Stromal cell of bone marrow (primary cell): ENCODE results near the gene ADCY4.
"Not testable (repeated sequence)": the region's sequence is repeated elsewhere in the genome, so short reads cannot be mapped to it uniquely, and the experiment has no call there.

Experiments used
- DNase-seq: peaks from one replicate; pipeline ENCODE4 v3.0.0-alpha.2; 2012; ENCODE audit warnings: low read depth

ADCY4 gene

DNA sequence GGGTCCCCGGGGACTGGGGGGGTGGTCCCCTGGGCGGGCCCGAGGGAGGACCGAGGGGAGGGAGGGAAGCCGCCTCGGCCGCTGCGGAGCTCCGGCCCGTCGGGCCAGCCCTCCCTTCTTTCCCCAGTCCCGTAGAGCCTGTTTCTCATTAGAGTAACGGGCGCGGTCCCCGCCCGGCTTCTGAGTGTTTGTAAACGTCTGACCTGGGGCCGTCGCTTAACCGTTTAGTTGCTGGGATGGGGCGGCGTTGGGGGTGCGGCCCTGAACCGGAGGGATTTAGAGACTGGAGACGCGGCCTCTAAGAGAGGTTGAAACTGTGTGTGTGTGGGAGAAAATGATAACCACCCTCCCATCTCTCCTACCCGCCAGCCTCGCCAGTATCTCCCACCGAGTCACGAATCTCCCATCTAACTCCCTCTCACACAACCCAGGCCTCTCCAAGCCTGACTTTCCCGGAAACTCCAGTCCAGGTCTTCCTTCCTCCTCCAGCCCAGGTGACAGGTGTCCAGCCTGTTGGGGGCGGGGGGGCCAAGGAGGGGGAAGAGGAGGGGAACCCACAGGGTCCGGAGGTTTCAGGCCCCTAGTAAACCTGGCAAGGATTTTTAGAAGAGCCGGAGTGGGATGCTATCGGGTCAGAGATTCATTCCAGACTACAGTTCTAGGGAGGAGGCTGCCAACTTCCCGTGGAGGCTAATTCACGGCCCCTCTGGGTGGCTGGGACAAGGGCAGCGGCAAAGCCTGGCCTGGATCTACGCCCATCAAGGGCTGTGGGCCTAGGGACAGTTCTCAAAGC is 32.0 kb upstream of the ADCY4 start:
- DNase-seq, result peak; percentile 93

DNA sequence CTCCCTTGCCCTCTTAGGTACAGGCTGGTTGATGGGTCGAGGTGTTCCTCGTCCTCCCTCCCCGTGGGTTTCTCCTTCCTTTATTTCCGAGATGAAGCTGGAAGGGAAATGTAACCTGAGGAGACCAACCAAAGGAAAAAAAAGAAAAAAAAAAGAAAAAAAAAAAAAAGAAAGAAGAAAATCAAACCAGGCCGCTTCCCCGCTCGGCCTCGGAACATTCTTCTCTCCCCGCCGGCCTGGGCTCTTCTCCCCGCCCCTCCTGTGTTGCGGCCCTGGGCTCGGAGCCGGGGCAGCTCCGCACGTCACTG is 31.5 kb upstream of the ADCY4 start:
- DNase-seq, result no peak

- peak; percentile 92 for DNase-seq
These were observed 30.9 kb upstream of the ADCY4 start for GRCh38 chr14:24365600-24366412.

DNA sequence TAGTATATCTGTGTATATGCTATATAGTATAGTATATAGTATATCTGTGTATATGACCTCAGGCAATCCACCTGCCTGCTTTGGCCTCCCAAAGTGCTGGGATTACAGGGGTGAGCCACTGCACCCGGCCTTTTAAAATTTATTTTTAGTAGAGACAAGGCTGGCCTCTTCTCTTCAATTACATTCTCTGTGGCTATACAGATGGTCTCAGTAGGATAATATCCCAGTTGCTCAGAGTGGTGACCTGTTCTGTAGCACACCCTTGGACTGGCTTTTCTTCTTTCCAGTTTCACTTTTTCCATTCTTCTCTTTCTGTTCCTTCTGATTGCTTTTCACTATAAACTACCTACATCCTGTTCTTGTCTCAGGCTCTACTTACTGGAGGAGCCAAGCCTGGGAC is 30.0 kb upstream of the ADCY4 start:
- no peak for DNase-seq

DNA sequence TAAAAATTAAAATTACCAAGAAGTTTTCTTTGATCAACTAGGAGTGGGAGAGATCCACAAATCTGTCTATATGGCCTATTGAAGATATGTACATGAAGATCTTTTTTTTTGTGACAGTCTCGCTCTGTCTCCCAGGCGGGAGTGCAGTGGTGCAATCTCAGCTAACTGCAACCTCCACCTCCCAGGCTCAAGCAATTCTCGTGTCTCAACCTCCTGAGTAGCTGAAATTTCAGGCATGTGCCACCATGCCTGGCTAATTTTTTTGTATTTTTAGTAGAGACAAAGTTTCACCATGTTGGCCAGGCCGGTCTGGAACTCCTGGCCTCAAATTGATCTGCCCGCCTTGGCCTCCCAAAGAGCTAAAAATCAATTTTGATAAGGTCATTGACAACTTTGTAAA is 28.5 kb upstream of the ADCY4 start:
- DNase-seq, result no peak

- peak; percentile 69 for DNase-seq
These were observed 27.5 kb upstream of the ADCY4 start for GRCh38 chr14:24362241-24362960.

DNA sequence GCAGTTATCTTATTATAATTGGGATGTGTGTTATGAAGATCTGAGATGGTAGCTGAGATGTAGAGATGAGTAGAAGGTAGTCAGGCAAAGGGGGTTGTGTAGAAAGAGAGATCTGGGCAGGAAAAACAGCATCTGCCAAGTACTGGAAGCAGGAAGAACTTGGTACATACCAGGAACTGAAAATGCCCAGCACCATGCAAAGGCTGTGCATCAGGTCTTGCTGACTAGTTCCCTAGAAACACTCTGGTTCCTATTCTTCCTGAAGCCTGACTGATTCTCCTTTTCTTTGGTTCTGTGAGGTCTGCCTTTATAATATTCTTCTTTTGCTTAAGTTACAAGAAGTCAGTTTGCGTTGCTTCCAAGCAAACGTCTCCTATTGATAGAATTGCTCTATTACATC is 26.5 kb upstream of the ADCY4 start:
- no peak for DNase-seq

GRCh38 chr14:24360281-24360680 is 25.4 kb upstream of the ADCY4 start:
- no peak for DNase-seq

- no peak for DNase-seq
These were observed 21.3 kb upstream of the ADCY4 start for GRCh38 chr14:24356208-24356607.

DNA sequence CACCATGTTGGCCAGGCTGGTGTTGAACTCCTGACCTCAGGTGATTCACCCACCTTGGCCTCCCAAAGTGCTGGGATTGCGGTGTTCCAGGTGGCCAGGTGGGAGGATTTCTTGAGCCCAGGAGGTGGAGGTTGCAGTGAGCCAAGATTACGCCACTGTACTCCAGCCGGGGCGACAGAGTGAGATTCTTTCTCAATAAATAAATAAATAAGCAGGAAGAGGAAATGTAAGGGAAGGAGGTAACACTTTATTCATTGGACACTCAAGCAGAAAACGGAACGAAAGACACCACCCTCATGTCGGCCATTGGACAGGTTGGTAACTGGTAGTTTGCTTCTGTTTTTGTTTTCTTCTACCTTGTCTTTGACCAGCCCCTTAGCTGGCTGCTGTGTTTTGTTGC is 20.1 kb upstream of the ADCY4 start:
- no peak for DNase-seq

DNA sequence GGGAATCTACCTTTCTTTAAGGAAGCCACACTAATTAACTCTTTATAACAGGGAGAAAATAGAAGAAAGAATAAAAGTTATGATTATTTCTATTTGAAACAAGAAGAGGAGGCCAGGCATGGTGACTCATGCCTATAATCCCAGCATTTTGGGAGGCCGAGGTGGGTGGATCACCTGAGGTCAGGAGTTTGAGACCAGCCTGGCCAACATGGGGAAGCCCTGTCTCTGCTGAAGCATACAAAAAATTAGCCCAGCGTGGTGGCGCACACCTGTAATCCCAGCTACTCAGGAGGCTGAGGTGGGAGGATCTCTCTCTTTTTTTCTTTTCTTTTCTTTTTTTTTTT is 19.6 kb upstream of the ADCY4 start:
- DNase-seq, result not testable (repeated sequence)

DNA sequence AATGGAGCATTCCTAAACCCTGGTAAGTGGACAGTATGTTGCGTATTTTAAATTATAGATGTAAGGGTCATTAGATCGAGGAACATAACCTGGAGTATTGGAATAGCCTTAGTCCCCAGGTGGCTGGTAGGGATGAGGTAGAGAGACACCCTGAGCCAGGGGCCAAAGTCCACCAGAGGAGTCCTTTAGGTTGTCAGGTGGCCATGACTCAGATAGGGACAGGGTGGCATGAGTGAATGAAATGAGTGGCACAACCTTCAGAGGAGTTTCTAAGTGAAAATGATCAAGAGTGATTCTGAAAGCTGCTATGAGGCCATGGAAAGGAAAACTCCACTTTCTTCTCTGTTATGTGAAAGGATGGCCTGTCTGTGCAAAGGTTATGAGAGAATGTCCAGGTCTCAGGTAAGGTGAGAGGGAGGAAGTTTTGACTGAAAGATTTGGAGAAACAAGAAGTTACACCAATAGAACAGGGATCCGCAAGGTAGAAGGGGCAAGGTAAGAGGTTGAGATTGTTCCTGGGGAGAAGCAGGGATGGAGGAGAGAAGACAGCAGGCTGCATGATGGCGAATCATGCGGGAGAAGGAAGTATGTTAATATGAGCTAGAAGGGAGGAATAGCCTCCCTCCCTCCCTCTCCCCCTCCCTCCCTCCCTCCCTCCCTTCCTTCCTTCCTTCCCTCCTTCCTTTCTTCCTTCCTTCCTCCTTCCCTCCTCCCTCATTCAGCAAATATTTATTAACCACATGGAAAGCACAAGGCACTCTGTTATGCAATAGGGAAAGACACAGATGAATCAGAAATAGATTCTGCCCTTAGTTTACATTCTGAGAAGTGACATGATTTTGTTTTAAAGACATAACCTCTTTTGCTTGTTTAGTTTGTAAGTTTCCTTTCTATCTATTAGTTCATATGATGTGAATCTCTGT is 18.9 kb upstream of the ADCY4 start:
- DNase-seq, result peak; percentile 63

- peak; percentile 86 for DNase-seq
These were observed 16.6 kb upstream of the ADCY4 start for GRCh38 chr14:24351517-24351916.

GRCh38 chr14:24349742-24350141 is 14.9 kb upstream of the ADCY4 start:
- DNase-seq, result no peak

- DNase-seq, result no peak
These were observed 13.3 kb upstream of the ADCY4 start for GRCh38 chr14:24348186-24348585.

- DNase-seq, result no peak
These were observed 12.3 kb upstream of the ADCY4 start for GRCh38 chr14:24347134-24347533.

DNA sequence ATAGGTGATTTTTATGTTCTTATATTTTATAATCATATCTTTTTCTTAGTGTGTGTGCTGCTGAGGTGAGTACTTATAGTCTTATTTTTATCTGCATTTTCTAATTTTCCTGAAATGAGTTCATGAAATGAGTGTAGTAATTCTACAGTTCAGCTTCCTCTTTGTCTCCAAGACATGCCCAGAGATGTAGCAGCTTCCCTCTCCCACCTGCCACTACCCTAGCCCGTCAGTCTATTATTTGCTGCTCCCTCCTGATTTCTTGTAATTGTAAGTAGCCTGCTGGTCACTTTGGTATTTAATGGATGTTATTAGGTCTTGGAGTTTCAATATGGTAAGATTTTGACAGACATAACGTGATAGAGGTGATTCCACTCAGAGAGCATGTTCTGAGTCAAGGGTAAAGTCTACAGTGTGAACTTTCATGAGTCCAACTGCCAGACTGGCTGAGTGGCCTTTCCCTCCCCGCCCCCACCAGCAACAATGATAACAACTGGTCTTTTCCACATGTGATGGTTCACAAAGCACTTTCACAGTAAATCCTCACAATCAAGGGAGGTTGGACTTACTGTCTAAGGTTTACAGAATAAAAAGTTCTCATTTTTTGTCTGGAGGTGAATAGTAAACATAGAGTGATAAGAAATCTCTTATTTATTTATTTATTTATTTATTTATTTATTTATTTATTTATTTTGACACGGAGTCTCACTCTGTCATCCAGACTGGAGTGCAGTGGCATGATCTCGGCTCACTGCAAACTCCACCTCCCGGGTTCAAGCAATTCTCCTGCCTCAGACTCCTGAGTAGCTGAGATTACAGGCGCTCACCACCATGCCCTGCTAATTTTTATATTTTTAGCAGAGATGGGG is 9.2 kb upstream of the ADCY4 start:
- no peak for DNase-seq

DNA sequence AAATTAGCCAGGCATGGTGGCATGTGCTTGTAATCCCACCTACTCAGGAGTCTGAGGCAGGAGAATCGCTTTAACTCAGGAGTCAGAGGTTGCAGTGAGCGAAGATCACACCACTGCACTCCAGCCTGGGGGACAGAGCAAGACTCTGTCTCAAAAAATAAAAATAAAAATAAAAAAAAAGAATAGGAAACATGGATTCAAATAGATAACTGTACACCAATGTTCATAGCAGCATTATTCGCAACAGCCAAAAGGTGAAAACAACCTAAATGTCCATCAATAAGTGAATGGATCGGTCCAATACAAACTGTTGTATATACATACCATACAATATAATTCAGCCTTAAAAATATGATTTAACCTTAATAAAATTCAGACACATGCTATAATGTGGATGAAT is 8.0 kb upstream of the ADCY4 start:
- DNase-seq, result no peak

- no peak for DNase-seq
These were observed 5.7 kb upstream of the ADCY4 start for GRCh38 chr14:24340606-24341005.

- DNase-seq, result no peak
These were observed 4.6 kb upstream of the ADCY4 start, which contains the start of gene RIPK3 for GRCh38 chr14:24339284-24340151. Gene RIPK3, minus strand, starts transcription at chr14:24339991. Its CDS starts 165 bp downstream, at chr14:24339826.
